GM10847 (cell line): ENCODE measurements around the gene DIPK1A.

ENCODE experiments used
- POLR2A ChIP-seq: IDR thresholded peaks from 2 replicates; pipeline ENCODE4 v1.6.1; 2011; ENCODE audit not compliant: insufficient read length; ENCODE audit errors: extremely low read depth

Gene DIPK1A

GRCh38 chr1:92964316-92964715 is 3.1 kb upstream of the DIPK1A start:
- TF ChIP-seq POLR2A = no peak

GRCh38 chr1:92961896-92962752 is 862 bp upstream of the DIPK1A start:
- TF ChIP-seq POLR2A = no peak

- peak; percentile 11 for TF ChIP-seq POLR2A
These were observed 699 bp downstream of the DIPK1A start for GRCh38 chr1:92960395-92961130.

- no peak for TF ChIP-seq POLR2A
These were observed 2.9 kb downstream of the DIPK1A start for GRCh38 chr1:92958203-92958970.

GRCh38 chr1:92957030-92957734 is 4.1 kb downstream of the DIPK1A start:
- no peak for TF ChIP-seq POLR2A

GRCh38 chr1:92956254-92957029 is 4.8 kb downstream of the DIPK1A start:
- TF ChIP-seq POLR2A = no peak

GRCh38 chr1:92953491-92953890 is 7.8 kb downstream of the DIPK1A start:
- TF ChIP-seq POLR2A = no peak

GRCh38 chr1:92952714-92953113 is 8.5 kb downstream of the DIPK1A start:
- no peak for TF ChIP-seq POLR2A

GRCh38 chr1:92951141-92951582 is 10.1 kb downstream of the DIPK1A start:
- TF ChIP-seq POLR2A = no peak

- no peak for TF ChIP-seq POLR2A
These were observed 11.1 kb downstream of the DIPK1A start for GRCh38 chr1:92949937-92950817.

GRCh38 chr1:92948071-92948470 is 13.2 kb downstream of the DIPK1A start:
- no peak for TF ChIP-seq POLR2A

GRCh38 chr1:92945748-92946270 is 15.5 kb downstream of the DIPK1A start:
- TF ChIP-seq POLR2A = no peak
